Measurements from ENCODE around the gene PLCB2. TPM values are rescaled to one million over a fixed set of nuclear protein-coding genes. Genes with fewer than 3 reads are reported as not detected.

The PLCB2 gene
- polyA plus RNA-seq, 1 donor (not counting 4 experiments of a cell fraction or from before 2014, with no cell fraction given) = 0.73 TPM

DNA sequence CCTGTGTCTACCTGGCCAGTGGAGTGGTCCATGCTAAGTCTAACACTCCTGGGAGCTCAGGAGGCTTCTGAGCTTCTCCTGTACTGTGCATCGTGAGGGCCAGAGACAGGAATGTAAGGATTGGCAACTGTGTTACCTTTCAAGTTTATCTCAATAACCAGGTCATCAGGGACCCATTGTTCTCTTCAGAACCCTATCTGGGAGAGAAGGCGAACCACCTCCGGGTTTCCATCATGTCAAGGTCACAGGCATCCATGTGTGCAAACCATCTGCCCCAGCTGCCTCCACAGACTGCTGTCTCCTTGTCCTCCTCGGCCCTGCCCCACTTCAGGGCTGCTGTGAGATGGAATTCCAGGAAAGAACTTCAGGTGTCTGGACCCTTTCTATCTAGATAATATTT lies 30.8 kb downstream of the PLCB2 start:
- Histone ChIP-seq H3K9me3 (ENCODE audit: control insufficient read depth, low read depth, low read length) (no peaks in the 10 kb centered on the region), H3K4me2 (ENCODE audit: control insufficient read depth, extremely low read depth, insufficient read depth, low read depth, low read length) (no peak overlapping the region), H4K20me1 (ENCODE audit: control insufficient read depth, extremely low read depth, insufficient read depth, low read length) (peaks cover 2% of the 10 kb centered on the region), H3K9me1 (ENCODE audit: control insufficient read depth, extremely low read depth, insufficient read depth, low read length) (no peaks in the 10 kb centered on the region), H3K4me3 (ENCODE audit: control insufficient read depth in 2 of 3, extremely low read depth in 1 of 3, insufficient read depth in 2 of 3, low read depth in 1 of 3, low read length in 3 of 3) (no peak overlapping the region), H3K27ac (ENCODE audit: control insufficient read depth, insufficient read depth, low read length) (no peak overlapping the region), H3K9ac (ENCODE audit: control insufficient read depth, extremely low read depth, insufficient read depth, low read length) (no peak overlapping the region), H3K79me2 (ENCODE audit: control insufficient read depth, insufficient read depth, low read length) (no peaks in the 10 kb centered on the region), H3K27me3 (ENCODE audit: control insufficient read depth, extremely low read depth, insufficient read depth, low read length) (peaks cover 21% of the 10 kb centered on the region), H3K36me3 (ENCODE audit: control insufficient read depth in 2 of 2, extremely low read depth in 1 of 2, insufficient read depth in 2 of 2, low read length in 2 of 2) (peaks cover 22 to 25% of the 10 kb centered on the region in 2 experiments), H3K4me1 (ENCODE audit: control insufficient read depth, extremely low read depth, insufficient read depth, low read length) (no peaks in the 10 kb centered on the region), H2AFZ (ENCODE audit: control insufficient read depth, low read length) (no peak overlapping the region)
- no peak for TF ChIP-seq EZH2 (IDR thresholded peaks at IDR 0.05; ENCODE audit: low read length)
- TF ChIP-seq, protein P1, sequence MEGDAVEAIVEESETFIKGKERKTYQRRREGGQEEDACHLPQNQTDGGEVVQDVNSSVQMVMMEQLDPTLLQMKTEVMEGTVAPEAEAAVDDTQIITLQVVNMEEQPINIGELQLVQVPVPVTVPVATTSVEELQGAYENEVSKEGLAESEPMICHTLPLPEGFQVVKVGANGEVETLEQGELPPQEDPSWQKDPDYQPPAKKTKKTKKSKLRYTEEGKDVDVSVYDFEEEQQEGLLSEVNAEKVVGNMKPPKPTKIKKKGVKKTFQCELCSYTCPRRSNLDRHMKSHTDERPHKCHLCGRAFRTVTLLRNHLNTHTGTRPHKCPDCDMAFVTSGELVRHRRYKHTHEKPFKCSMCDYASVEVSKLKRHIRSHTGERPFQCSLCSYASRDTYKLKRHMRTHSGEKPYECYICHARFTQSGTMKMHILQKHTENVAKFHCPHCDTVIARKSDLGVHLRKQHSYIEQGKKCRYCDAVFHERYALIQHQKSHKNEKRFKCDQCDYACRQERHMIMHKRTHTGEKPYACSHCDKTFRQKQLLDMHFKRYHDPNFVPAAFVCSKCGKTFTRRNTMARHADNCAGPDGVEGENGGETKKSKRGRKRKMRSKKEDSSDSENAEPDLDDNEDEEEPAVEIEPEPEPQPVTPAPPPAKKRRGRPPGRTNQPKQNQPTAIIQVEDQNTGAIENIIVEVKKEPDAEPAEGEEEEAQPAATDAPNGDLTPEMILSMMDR (optimal IDR thresholded peaks at IDR 0.05 in 1 of 3, IDR thresholded peaks at IDR 0.05 in 1 of 3, conservative IDR thresholded peaks at IDR 0.05 in 1 of 3; ENCODE audit: extremely low read depth in 1 of 3, insufficient read depth in 2 of 3, low read length in 3 of 3) = no peak
- DNase-seq (ENCODE audit: low read depth, low spot score) = no peak
- FAIRE-seq = no peak
- dilution Hi-C loops (cut with MboI; ENCODE audit: extremely low pct_ligation_motif_present, low sequenced_read_pairs) = no loop called here

DNA sequence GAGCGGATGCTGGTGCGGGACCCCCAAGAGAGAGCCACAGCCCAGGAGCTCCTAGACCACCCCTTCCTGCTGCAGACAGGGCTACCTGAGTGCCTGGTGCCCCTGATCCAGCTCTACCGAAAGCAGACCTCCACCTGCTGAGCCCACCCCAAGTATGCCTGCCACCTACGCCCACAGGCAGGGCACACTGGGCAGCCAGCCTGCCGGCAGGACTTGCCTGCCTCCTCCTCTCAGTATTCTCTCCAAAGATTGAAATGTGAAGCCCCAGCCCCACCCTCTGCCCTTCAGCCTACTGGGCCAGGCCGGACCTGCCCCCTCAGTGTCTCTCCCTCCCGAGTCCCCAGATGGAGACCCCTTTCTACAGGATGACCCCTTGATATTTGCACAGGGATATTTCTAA lies 31.8 kb downstream of the PLCB2 start:
- H3K27ac ChIP-seq (ENCODE audit: control insufficient read depth, insufficient read depth, low read length) = no peak overlapping the region
- H3K79me2 ChIP-seq (ENCODE audit: control insufficient read depth, insufficient read depth, low read length) = no peaks in the 10 kb centered on the region
- DNase-seq (ENCODE audit: low read depth, low spot score) = no peak
- no peak overlapping the region for H3K4me2 ChIP-seq (ENCODE audit: control insufficient read depth, extremely low read depth, insufficient read depth, low read depth, low read length)
- no peaks in the 10 kb centered on the region for H3K4me1 ChIP-seq (ENCODE audit: control insufficient read depth, extremely low read depth, insufficient read depth, low read length)
- H3K4me3 ChIP-seq (ENCODE audit: control insufficient read depth in 2 of 3, extremely low read depth in 1 of 3, insufficient read depth in 2 of 3, low read depth in 1 of 3, low read length in 3 of 3) = no peak overlapping the region
- FAIRE-seq = no peak
- dilution Hi-C loops (cut with MboI; ENCODE audit: extremely low pct_ligation_motif_present, low sequenced_read_pairs) = no loop called here
- no peaks in the 10 kb centered on the region for H3K9me1 ChIP-seq (ENCODE audit: control insufficient read depth, extremely low read depth, insufficient read depth, low read length)
- no peak for TF ChIP-seq EZH2 (IDR thresholded peaks at IDR 0.05; ENCODE audit: low read length)
- TF ChIP-seq, protein P1 (optimal IDR thresholded peaks at IDR 0.05 in 1 of 3, IDR thresholded peaks at IDR 0.05 in 1 of 3, conservative IDR thresholded peaks at IDR 0.05 in 1 of 3; ENCODE audit: extremely low read depth in 1 of 3, insufficient read depth in 2 of 3, low read length in 3 of 3) = no peak
- peaks cover 22 to 25% of the 10 kb centered on the region in 2 experiments for H3K36me3 ChIP-seq (ENCODE audit: control insufficient read depth in 2 of 2, extremely low read depth in 1 of 2, insufficient read depth in 2 of 2, low read length in 2 of 2)
- H3K27me3 ChIP-seq (ENCODE audit: control insufficient read depth, extremely low read depth, insufficient read depth, low read length) = peaks cover 11% of the 10 kb centered on the region
- H4K20me1 ChIP-seq (ENCODE audit: control insufficient read depth, extremely low read depth, insufficient read depth, low read length) = peaks cover 2% of the 10 kb centered on the region
- H3K9me3 ChIP-seq (ENCODE audit: control insufficient read depth, low read depth, low read length) = no peaks in the 10 kb centered on the region
- H2AFZ ChIP-seq (ENCODE audit: control insufficient read depth, low read length) = no peak overlapping the region
- H3K9ac ChIP-seq (ENCODE audit: control insufficient read depth, extremely low read depth, insufficient read depth, low read length) = no peak overlapping the region

Data from keratinocyte (primary cell).